Peyer's patch (tissue), 4 donors: ENCODE data around the gene CUBN.

ENCODE experiments used
- POLR2A ChIP-seq, 2 donors: fragments of 450-650 bp; IDR thresholded peaks; one replicate each; pipeline ENCODE4 v1.5.1; 2017; ENCODE audit warnings: antibody characterized with exemption in 2 of 2, mild to moderate bottlenecking in 2 of 2, moderate library complexity in 2 of 2
- TF ChIP-seq, protein P1 (sequence below), 6 experiments: fragments of 450-650 bp in 4 of 6; fragments of 200-600 bp in 2 of 6; sonication (generic) in 1 of 6; IDR thresholded peaks; one replicate each; pipeline ENCODE4 v1.5.1; 2017 to 2019; ENCODE audit warnings: antibody characterized with exemption in 6 of 6, mild to moderate bottlenecking in 3 of 6, moderate library complexity in 1 of 6

DNA sequence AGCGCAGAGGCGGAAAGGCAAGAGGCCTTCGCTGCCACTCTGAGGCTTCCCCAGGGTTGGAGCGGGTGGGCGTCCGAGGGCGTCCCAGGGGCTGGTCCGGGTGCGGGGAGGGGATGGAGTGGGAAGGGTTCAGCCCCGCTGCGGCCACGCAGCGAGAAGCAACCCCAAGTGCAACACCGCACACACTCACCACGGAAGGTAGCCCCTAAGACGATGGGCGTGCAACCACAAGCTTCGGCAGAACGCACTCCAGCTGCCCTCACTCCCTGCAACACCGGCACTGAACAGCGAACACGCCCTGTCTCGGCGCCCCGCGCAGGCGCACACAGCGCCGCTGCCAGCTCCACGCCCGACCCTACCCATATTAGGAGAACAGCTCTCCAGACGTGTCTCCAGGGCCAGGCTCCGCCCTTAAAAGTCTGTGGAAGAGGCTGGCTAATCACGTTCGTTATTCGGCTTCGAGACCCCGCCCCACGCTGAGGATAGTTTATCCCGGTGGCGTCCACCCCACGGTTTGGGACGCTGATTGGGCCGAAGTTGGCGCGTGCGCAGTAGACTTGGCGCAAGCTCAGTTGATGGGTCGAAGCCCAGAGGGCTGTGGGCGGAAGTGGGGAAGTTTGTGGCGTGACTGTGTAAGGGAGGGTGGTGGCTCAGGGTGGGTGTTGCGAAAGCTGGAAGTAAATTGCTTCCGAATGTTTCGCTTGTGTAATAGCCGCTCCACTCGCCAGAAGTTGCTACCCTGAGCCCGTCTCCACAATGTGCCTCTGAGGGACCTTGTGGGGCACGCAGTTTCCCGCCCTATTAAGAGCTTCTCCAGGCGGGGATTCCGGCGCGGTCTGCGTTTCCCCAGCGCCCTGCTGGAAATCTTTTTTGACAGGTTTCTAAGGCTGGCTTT lies 312.2 kb downstream of the CUBN start, which contains the start of gene RSU1:
- TF ChIP-seq, protein P1, sequence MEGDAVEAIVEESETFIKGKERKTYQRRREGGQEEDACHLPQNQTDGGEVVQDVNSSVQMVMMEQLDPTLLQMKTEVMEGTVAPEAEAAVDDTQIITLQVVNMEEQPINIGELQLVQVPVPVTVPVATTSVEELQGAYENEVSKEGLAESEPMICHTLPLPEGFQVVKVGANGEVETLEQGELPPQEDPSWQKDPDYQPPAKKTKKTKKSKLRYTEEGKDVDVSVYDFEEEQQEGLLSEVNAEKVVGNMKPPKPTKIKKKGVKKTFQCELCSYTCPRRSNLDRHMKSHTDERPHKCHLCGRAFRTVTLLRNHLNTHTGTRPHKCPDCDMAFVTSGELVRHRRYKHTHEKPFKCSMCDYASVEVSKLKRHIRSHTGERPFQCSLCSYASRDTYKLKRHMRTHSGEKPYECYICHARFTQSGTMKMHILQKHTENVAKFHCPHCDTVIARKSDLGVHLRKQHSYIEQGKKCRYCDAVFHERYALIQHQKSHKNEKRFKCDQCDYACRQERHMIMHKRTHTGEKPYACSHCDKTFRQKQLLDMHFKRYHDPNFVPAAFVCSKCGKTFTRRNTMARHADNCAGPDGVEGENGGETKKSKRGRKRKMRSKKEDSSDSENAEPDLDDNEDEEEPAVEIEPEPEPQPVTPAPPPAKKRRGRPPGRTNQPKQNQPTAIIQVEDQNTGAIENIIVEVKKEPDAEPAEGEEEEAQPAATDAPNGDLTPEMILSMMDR (IDR thresholded peaks at IDR 0.05): peak in 1 of 6 experiments; percentile 10
- peak; percentile 51 to 79 for TF ChIP-seq POLR2A (IDR thresholded peaks at IDR 0.05)
